K562 (cell line): ENCODE results near the gene PEAR1. TPM values are rescaled to one million over a fixed set of nuclear protein-coding genes. Genes with fewer than 3 reads are reported as not detected.

Experiments used
- CSDE1 ChIP-seq, 2 experiments: fragments of 450-650 bp; IDR thresholded peaks; 2 replicates each; pipeline ENCODE4 v1.6.1; 2016; ENCODE audit warnings: mild to moderate bottlenecking in 1 of 2
- DACH1 ChIP-seq: fragments of 450-650 bp; IDR thresholded peaks from 2 replicates; pipeline ENCODE4 v1.6.1; 2018; ENCODE audit not compliant: partially characterized antibody
- DIDO1 ChIP-seq: fragments of 450-650 bp; IDR thresholded peaks from 2 replicates; pipeline ENCODE4 v1.6.1; 2016; ENCODE audit warnings: low read depth, missing biosample characterization, missing genetic modification characterization
- ETV1 ChIP-seq: fragments of 450-650 bp; conservative IDR thresholded peaks from 2 replicates; pipeline ENCODE4 v1.6.1; 2016; ENCODE audit warnings: missing genetic modification characterization, control low read depth, low read depth, missing compliant biosample characterization
- ETV5 ChIP-seq: sonication (generic); formaldehyde crosslinking; IDR thresholded peaks from 2 replicates; pipeline ENCODE4 v1.4.0; 2020; ENCODE audit warnings: low read depth, mild to moderate bottlenecking, missing genetic modification reagents
- FOXM1 ChIP-seq, 2 experiments: fragments of 450-650 bp in 1 of 2; sonication (generic) in 1 of 2; formaldehyde crosslinking in 1 of 2; IDR thresholded peaks; 2 replicates each; pipeline versions ENCODE4 v1.6.1 to v1.9.0; 2017 to 2022; ENCODE audit warnings: low read depth in 2 of 2, mild to moderate bottlenecking in 2 of 2, missing genetic modification reagents in 1 of 2, moderate library complexity in 1 of 2
- HMGXB4 ChIP-seq: sonication (generic); formaldehyde crosslinking; IDR thresholded peaks from 2 replicates; pipeline ENCODE4 v1.8.1; 2023; ENCODE audit warnings: mild to moderate bottlenecking, missing genetic modification reagents
- KLF1 ChIP-seq: fragments of 450-650 bp; IDR thresholded peaks from 2 replicates; pipeline ENCODE4 v1.6.1; 2016; ENCODE audit warnings: missing genetic modification characterization, missing compliant biosample characterization
- KLF13 ChIP-seq: fragments of 450-650 bp; IDR thresholded peaks from 2 replicates; pipeline ENCODE4 v1.6.1; 2016; ENCODE audit warnings: missing genetic modification characterization, low read depth, mild to moderate bottlenecking, missing compliant biosample characterization, moderate library complexity, borderline replicate concordance
- KLF6 ChIP-seq: fragments of 250-450 bp; sonication (Bioruptor Pico); IDR thresholded peaks from 2 replicates; pipeline ENCODE4 v1.4.0; 2020; ENCODE audit warnings: mild to moderate bottlenecking, moderate library complexity, borderline replicate concordance
- MTA2 ChIP-seq: fragments of 450-650 bp; IDR thresholded peaks from 2 replicates; pipeline ENCODE4 v1.6.1; 2016; ENCODE audit warnings: low read depth
- MXI1 ChIP-seq: IDR thresholded peaks from 2 replicates; pipeline ENCODE4 v1.6.1; 2011; ENCODE audit warnings: low read depth, mild to moderate bottlenecking, improper control_type of control experiment, low read length
- NRF1 ChIP-seq, 2 experiments: fragments of 450-650 bp; IDR thresholded peaks in 1 of 2; conservative IDR thresholded peaks in 1 of 2; 2 replicates each; pipeline ENCODE4 v1.6.1; 2014; ENCODE audit warnings: mild to moderate bottlenecking in 2 of 2
- PHB2 ChIP-seq: fragments of 450-650 bp; IDR thresholded peaks from 2 replicates; pipeline ENCODE4 v1.6.1; 2017; ENCODE audit warnings: low read depth
- PPARD ChIP-seq: fragments of 250-450 bp; sonication (Bioruptor Pico); IDR thresholded peaks from 2 replicates; pipeline ENCODE4 v1.8.0; 2022; ENCODE audit warnings: inconsistent platforms, mild to moderate bottlenecking, moderate library complexity
- RBM39 ChIP-seq: fragments of 200-400 bp; formaldehyde crosslinking; optimal IDR thresholded peaks from 2 replicates; pipeline ENCODE3; 2018; ENCODE audit warnings: low read depth, low read length
- SAFB ChIP-seq: fragments of 200-400 bp; formaldehyde crosslinking; IDR thresholded peaks from 2 replicates; pipeline ENCODE4 v1.6.1; 2017; ENCODE audit warnings: low read depth, low read length, borderline replicate concordance
- TARDBP ChIP-seq: fragments of 450-650 bp; IDR thresholded peaks from 2 replicates; pipeline ENCODE4 v1.6.1; 2016
- ZBTB2 ChIP-seq: fragments of 450-650 bp; IDR thresholded peaks from 2 replicates; pipeline ENCODE4 v1.6.1; 2016; ENCODE audit warnings: antibody characterized with exemption
- ZNF134 ChIP-seq: fragments of 250-450 bp; sonication (Bioruptor Pico); conservative IDR thresholded peaks from 2 replicates; pipeline ENCODE4 v1.4.0; 2020
- ZNF263 ChIP-seq: sonication (generic); formaldehyde crosslinking; IDR thresholded peaks from 2 replicates; pipeline ENCODE4 v1.8.0; 2022; ENCODE audit warnings: mild to moderate bottlenecking, missing genetic modification reagents, borderline replicate concordance
- ZNF668 ChIP-seq: fragments of 250-450 bp; sonication (Bioruptor Pico); IDR thresholded peaks from 2 replicates; pipeline ENCODE4 v1.8.0; 2022; ENCODE audit warnings: mild to moderate bottlenecking, inconsistent platforms
- ZNF740 ChIP-seq, 3 experiments: fragments of 200-800 bp in 1 of 3; sonication (Bioruptor generic) in 1 of 3; sonication (generic) in 1 of 3; formaldehyde crosslinking in 1 of 3; IDR thresholded peaks; 2 replicates each; pipeline versions ENCODE4 v1.6.1 to v1.8.0; 2016 to 2022; ENCODE audit warnings: mild to moderate bottlenecking in 2 of 3, missing compliant biosample characterization in 2 of 3, missing genetic modification characterization in 2 of 3, missing genetic modification reagents in 1 of 3
- ZNF764 ChIP-seq: fragments of 250-450 bp; sonication (Bioruptor Pico); IDR thresholded peaks from 2 replicates; pipeline ENCODE4 v1.4.0; 2020; ENCODE audit warnings: low read depth, mild to moderate bottlenecking, moderate library complexity
- polyA plus RNA-seq, 8 experiments: library from polyadenylated mRNA; depleted of rRNA in 4 of 8; stranded (reverse) in 5 of 8; unstranded in 3 of 8; fragments of >200 nt; fragmentation: Nextera tagmentation in 2 of 8; fragmentation: Illumina TruSeq in 1 of 8; extraction: Ambion mirVana in 2 of 8; extraction: Trizol in 1 of 8; gene quantifications; 2 replicates each; pipeline versions ENCODE4 v1.2.1 to v1.2.3, GENCODE V29; 2011 to 2014; ENCODE audit warnings: inconsistent platforms in 1 of 8, missing spikeins in 1 of 8
- total RNA-seq, 7 experiments: library from RNA; depleted of rRNA in 6 of 7; stranded (reverse); fragments of >200 nt in 6 of 7; fragmentation: Illumina TruSeq in 2 of 7; extraction: Trizol in 2 of 7; gene quantifications; 2 replicates each; pipeline versions ENCODE4 v1.2.1 to v1.2.3, GENCODE V29; 2011 to 2021; ENCODE audit warnings: low replicate concordance in 1 of 7

Gene PEAR1
- total and polyA plus RNA-seq, 9 of the 15 experiments (the other 6 are each of a cell fraction or from before 2014, with no cell fraction given) = 0.87 to 13.9 (median 6.1) TPM

- TF ChIP-seq RBM39 (no peak), ETV5 (peak; percentile 65), KLF1 (peak; percentile 80; the same call in 1 of the 2 replicates), MTA2 (0 out of 2 replicates have a peak, but pooled peaks have one; percentile 3), PHB2 (no peak), ETV1 (peak; percentile 48; the same call in 1 of the 2 replicates), ZNF134 (CRISPR knock-in tag) (no peak), FOXM1 (IDR thresholded peaks at IDR 0.05; ENCODE audit: low read depth) (no peak), FOXM1 (CRISPR knock-in tag; IDR thresholded peaks at IDR 0.05; ENCODE audit: low read depth) (0 out of 2 replicates have a peak, but pooled peaks have one; percentile 57), KLF13 (tag) (peak; percentile 78; the same call in 1 of the 2 replicates), ZNF668 (CRISPR knock-in tag) (no peak), ZBTB2 (peak; percentile 27; the same call in 1 of the 2 replicates), DACH1 (no peak), DIDO1 (tag) (no peak), HMGXB4 (0 out of 2 replicates have a peak, but pooled peaks have one; percentile 81), ZNF764 (CRISPR knock-in tag) (no peak), ZNF740 (CRISPR knock-in tag; IDR thresholded peaks at IDR 0.05) (0 out of 2 replicates have a peak, but pooled peaks have one; percentile 42), ZNF740 (tag; IDR thresholded peaks at IDR 0.05) (no peak), CSDE1 (IDR thresholded peaks at IDR 0.05) (no peak), KLF6 (no peak; the same call in 1 of the 2 replicates), NRF1 (conservative IDR thresholded peaks at IDR 0.05 in 1 of 2, IDR thresholded peaks at IDR 0.05 in 1 of 2) (peak in 1 of 2 experiments; percentile 39; a peak in 1 of 4 replicates), TARDBP (0 out of 2 replicates have a peak, but pooled peaks have one; percentile 49), MXI1 (0 out of 2 replicates have a peak, but pooled peaks have one; percentile 34), SAFB (peak; percentile 75; the same call in 1 of the 2 replicates), ZNF263 (CRISPR knock-in tag) (peak; percentile 92), PPARD (CRISPR knock-in tag) (no peak)
Observed at GRCh38 chr1:156920233-156921052, 26.9 kb downstream of the PEAR1 start, which contains the start of gene LRRC71 (continued).
